Measurements from ENCODE around the gene ACHE. TPM values are rescaled to one million over a fixed set of nuclear protein-coding genes. Genes with fewer than 3 reads are reported as not detected.

The ACHE gene
- total and polyA plus RNA-seq, 2 of the 13 experiments (the other 11 are each of a cell fraction or from before 2014, with no cell fraction given): 0.18 to 0.40 TPM

DNA sequence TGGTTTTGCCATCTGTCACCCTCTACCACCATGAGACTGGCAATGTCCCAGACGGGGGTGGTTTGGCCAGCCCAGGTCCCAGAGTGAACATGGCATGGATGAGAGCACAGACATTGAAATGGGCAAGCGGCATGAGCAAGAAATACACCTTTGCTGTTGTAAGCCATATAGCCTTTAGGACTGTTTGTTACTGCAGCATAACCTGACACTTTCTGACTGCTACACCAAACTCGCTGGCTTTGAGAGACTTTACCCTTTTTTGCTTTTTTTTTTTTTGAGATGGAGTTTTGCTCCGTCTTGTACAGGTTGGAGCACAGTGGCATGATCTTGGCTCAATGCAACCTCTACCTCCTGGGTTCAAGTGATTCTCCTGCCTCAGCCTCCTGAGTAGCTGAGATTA, 48.5 kb upstream of the ACHE start:
- ChIA-PET POLR2A (no interaction called here), CTCF (ENCODE audit: low intra/inter-chr PET ratio, low total read pairs) (no interaction called here)
- Histone ChIP-seq H3K4me2 (ENCODE audit: low read depth, low read length) (no peak overlapping the region), H3K9me3 (ENCODE audit: low read length) (no peaks in the 10 kb centered on the region), H4K20me1 (ENCODE audit: insufficient read depth, low read length) (no peaks in the 10 kb centered on the region), H3K9ac (ENCODE audit: insufficient read depth, low read depth, low read length) (no peak overlapping the region), H3K27me3 (ENCODE audit: control insufficient read depth in 1 of 2, insufficient read depth in 2 of 2, low read length in 2 of 2) (peaks cover 0 to 7% of the 10 kb centered on the region in 2 experiments; a peak in 1 of 5 replicates), H3K4me3 (replicated peaks in 1 of 3; ENCODE audit: insufficient read depth in 1 of 3, low read depth in 2 of 3, low read length in 3 of 3) (no peak overlapping the region), H3K36me3 (replicated peaks in 1 of 2; ENCODE audit: control insufficient read depth in 1 of 2, insufficient read depth in 2 of 2, low read length in 2 of 2) (no peaks in the 10 kb centered on the region), H3K27ac (ENCODE audit: extremely low read length, insufficient read depth, low read length) (no peak overlapping the region), H3K79me2 (ENCODE audit: insufficient read depth, low read length) (no peaks in the 10 kb centered on the region), H3K4me1 (ENCODE audit: insufficient read depth, low read length) (peaks cover 12% of the 10 kb centered on the region), H2AFZ (ENCODE audit: low read length) (no peak overlapping the region)
- 63% methylated on average over 3 of the region's 4 CpGs for WGBS (ENCODE audit: low lambda C conversion rate)
- FAIRE-seq (no peak), ATAC-seq (no peak), DNase-seq (ENCODE audit: low spot score) (no peak)
- TF ChIP-seq, protein P1, sequence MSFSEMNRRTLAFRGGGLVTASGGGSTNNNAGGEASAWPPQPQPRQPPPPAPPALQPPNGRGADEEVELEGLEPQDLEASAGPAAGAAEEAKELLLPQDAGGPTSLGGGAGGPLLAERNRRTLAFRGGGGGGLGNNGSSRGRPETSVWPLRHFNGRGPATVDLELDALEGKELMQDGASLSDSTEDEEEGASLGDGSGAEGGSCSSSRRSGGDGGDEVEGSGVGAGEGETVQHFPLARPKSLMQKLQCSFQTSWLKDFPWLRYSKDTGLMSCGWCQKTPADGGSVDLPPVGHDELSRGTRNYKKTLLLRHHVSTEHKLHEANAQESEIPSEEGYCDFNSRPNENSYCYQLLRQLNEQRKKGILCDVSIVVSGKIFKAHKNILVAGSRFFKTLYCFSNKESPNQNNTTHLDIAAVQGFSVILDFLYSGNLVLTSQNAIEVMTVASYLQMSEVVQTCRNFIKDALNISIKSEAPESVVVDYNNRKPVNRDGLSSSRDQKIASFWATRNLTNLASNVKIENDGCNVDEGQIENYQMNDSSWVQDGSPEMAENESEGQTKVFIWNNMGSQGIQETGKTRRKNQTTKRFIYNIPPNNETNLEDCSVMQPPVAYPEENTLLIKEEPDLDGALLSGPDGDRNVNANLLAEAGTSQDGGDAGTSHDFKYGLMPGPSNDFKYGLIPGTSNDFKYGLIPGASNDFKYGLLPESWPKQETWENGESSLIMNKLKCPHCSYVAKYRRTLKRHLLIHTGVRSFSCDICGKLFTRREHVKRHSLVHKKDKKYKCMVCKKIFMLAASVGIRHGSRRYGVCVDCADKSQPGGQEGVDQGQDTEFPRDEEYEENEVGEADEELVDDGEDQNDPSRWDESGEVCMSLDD (CRISPR knock-in tag; IDR thresholded peaks at IDR 0.05; ENCODE audit: borderline replicate concordance): no peak
- TF ChIP-seq, protein P2, sequence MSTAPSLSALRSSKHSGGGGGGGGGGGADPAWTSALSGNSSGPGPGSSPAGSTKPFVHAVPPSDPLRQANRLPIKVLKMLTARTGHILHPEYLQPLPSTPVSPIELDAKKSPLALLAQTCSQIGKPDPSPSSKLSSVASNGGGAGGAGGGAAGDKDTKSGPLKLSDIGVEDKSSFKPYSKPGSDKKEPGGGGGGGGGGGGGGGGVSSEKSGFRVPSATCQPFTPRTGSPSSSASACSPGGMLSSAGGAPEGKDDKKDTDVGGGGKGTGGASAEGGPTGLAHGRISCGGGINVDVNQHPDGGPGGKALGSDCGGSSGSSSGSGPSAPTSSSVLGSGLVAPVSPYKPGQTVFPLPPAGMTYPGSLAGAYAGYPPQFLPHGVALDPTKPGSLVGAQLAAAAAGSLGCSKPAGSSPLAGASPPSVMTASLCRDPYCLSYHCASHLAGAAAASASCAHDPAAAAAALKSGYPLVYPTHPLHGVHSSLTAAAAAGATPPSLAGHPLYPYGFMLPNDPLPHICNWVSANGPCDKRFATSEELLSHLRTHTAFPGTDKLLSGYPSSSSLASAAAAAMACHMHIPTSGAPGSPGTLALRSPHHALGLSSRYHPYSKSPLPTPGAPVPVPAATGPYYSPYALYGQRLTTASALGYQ (CRISPR knock-in tag; IDR thresholded peaks at IDR 0.05): no peak
- TF ChIP-seq RARG (CRISPR knock-in tag; IDR thresholded peaks at IDR 0.05; ENCODE audit: low read depth) (no peak), SALL1 (CRISPR knock-in tag; IDR thresholded peaks at IDR 0.05) (no peak), ZNF460 (CRISPR knock-in tag; IDR thresholded peaks at IDR 0.05; ENCODE audit: borderline replicate concordance) (no peak), GLI4 (CRISPR knock-in tag; IDR thresholded peaks at IDR 0.05; ENCODE audit: borderline replicate concordance) (no peak), FOXA1 (IDR thresholded peaks at IDR 0.05) (no peak), FOXA1 (CRISPR knock-in tag; IDR thresholded peaks at IDR 0.05) (no peak), KDM6A (CRISPR knock-in tag; IDR thresholded peaks at IDR 0.05; ENCODE audit: low read depth) (no peak), ARNT2 (CRISPR knock-in tag; IDR thresholded peaks at IDR 0.05; ENCODE audit: low read depth) (no peak), MLLT10 (CRISPR knock-in tag; IDR thresholded peaks at IDR 0.05) (no peak), ZNF660 (CRISPR knock-in tag; IDR thresholded peaks at IDR 0.05; ENCODE audit: borderline replicate concordance, low read depth) (no peak), ZNF563 (CRISPR knock-in tag; IDR thresholded peaks at IDR 0.05) (no peak), RBAK (CRISPR knock-in tag; IDR thresholded peaks at IDR 0.05) (peak; percentile 74; the same call in 1 of the 2 replicates), ZNF12 (CRISPR knock-in tag; IDR thresholded peaks at IDR 0.05) (peak; percentile 95)
- TF ChIP-seq, protein P3, sequence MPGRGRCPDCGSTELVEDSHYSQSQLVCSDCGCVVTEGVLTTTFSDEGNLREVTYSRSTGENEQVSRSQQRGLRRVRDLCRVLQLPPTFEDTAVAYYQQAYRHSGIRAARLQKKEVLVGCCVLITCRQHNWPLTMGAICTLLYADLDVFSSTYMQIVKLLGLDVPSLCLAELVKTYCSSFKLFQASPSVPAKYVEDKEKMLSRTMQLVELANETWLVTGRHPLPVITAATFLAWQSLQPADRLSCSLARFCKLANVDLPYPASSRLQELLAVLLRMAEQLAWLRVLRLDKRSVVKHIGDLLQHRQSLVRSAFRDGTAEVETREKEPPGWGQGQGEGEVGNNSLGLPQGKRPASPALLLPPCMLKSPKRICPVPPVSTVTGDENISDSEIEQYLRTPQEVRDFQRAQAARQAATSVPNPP (CRISPR knock-in tag; IDR thresholded peaks at IDR 0.05): no peak
- intact Hi-C loops (cut with micrococcal nuclease; ENCODE audit: unreplicated experiment) (no loop called here), in situ Hi-C loops (cut with HindIII; ENCODE audit: extremely low pct_ligation_motif_present, low pct_unique_long_range_greater_than_20kb) (no loop called here)
- no TSS peak for BruUV-seq (replicated peaks)

Measured in HepG2 (cell line).